GM11168 (cell line): ENCODE measurements around the gene CACNA1S.

ENCODE experiments used
- in situ Hi-C: fragments of 300-500 bp; cut with MboI; formaldehyde crosslinking; loops from one replicate; pipeline ENCODE4 v1.12.0; 2022; ENCODE audit warnings: low sequenced_read_pairs; ENCODE audit not compliant: unreplicated experiment

CACNA1S gene

DNA sequence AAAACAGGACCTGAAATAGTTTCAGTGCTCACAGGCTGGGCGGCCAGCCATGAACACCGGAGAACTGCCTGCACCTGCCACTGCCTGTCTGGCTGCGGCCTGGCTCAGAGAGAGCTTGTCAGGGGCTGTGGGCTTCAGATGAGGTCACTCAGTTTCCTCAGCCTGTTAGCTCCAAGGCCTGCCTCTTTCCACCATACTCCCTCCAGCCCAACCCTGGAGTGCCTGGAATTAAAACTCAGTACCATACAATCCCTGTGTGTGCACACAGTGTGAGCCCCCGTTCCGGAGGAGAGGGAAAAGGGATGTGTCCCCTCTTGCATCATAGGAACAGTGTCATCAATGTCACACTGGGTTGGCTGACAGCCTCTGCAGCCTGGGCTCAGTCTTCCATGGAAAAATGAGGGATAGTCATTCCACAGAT, 16.2 kb downstream of the CACNA1S start:
- in situ Hi-C loops: no loop called here

DNA sequence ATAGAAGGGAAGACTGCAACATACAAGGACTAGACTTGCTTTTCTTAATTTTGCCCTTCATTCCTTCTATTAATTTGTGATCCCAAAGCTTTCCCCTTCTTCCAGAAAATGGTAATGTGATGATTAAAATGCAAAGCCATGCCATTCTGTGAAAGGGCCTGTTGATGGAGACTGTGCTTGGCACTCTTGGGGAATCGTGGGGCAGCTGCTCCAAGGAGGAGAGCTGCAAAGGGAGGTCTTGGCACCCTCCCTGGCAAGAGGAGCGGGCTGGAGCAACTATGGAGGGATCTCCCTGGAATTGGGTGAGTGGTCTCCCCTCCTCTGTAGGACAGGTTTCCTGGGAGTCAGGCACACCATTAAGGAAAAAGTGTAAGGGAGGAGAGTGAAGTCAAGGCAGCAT, 16.6 kb downstream of the CACNA1S start:
- in situ Hi-C loops: no loop called here

- in situ Hi-C loops: no loop called here
Measured at GRCh38 chr1:201094832-201095231, 17.4 kb downstream of the CACNA1S start.

DNA sequence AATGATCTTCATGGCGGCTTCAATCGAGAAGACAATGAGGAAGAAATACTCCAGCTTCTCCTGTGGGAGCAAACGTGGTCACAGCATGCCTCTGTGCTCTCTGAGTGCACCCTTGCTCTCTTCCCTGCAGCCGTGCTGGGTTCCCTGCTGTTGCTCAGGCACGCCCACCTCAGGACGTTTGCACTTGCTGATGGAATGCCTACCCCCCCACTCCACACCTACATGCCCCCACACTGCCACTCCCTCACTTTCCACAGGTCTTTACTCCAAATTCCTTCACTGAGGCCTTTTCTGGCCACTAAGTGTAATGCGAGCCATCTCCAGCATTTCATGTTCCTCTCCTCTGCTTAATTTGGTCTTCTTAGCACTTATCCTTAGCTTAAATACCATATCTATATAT, 18.3 kb downstream of the CACNA1S start:
- in situ Hi-C loops: no loop called here

GRCh38 chr1:201093561-201093960, 18.7 kb downstream of the CACNA1S start:
- in situ Hi-C loops: no loop called here

DNA sequence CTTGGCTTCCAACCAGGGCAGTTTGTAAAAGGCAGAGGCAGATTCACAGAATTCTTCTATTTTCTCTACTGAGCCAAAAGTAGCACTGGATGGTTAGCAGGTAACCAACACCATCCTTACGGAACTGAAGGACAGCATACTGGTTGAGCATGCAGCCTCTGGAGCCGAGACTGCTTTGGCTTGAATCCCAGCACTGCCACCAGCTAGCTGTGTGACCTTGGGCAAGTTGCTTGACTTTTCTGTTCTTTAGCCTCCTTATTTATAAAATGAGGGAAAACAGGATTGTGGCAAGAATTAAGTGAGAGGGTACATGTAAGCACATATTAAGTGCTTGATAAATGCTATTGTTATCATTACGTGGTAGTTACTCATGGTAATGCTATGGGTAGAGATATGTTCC, 19.5 kb downstream of the CACNA1S start:
- in situ Hi-C loops: no loop called here

- in situ Hi-C loops: no loop called here
Measured at GRCh38 chr1:201091256-201091655, 21.0 kb downstream of the CACNA1S start.

GRCh38 chr1:201090541-201090940, 21.7 kb downstream of the CACNA1S start:
- in situ Hi-C loops: no loop called here

DNA sequence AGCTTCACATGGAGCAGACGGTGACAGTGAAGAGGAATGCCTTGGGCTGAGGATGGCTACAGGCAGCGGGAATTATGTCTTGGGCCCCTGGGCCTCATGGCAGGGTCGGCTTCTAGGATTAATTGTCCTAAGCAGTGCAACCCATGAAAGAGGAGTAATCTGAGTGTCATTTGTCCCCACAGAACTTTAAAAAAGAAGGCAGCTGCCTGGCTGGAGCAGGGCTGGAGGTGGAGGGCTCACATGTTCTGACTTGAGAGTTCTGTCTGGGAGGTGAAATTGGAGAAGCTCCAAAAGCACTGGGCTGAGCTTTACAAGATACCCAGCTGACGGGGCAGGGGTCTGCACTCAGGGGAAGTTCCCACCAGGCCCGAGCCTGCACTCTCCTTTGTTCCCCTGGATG, 22.6 kb downstream of the CACNA1S start:
- in situ Hi-C loops: no loop called here

- in situ Hi-C loops: no loop called here
Measured at GRCh38 chr1:201088901-201089525, 23.2 kb downstream of the CACNA1S start.

DNA sequence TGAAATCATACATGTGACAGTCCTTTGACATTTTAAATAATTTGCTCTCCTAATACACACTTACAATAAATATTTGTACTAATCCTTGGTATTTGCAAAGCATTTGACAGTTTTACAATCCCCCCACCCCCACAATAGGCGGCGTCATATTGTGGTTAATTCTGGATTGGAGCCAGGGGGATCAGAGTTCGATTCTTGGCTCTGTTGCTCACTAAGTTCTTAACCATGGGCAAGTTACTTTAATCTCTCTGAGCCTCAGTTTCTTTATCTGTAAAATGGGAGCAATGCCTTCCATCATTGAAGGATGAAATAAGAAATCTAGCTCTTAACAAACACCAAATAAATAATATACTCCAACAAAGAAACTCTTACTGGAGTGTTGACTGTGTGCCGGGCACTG, 23.8 kb downstream of the CACNA1S start:
- in situ Hi-C loops: no loop called here

DNA sequence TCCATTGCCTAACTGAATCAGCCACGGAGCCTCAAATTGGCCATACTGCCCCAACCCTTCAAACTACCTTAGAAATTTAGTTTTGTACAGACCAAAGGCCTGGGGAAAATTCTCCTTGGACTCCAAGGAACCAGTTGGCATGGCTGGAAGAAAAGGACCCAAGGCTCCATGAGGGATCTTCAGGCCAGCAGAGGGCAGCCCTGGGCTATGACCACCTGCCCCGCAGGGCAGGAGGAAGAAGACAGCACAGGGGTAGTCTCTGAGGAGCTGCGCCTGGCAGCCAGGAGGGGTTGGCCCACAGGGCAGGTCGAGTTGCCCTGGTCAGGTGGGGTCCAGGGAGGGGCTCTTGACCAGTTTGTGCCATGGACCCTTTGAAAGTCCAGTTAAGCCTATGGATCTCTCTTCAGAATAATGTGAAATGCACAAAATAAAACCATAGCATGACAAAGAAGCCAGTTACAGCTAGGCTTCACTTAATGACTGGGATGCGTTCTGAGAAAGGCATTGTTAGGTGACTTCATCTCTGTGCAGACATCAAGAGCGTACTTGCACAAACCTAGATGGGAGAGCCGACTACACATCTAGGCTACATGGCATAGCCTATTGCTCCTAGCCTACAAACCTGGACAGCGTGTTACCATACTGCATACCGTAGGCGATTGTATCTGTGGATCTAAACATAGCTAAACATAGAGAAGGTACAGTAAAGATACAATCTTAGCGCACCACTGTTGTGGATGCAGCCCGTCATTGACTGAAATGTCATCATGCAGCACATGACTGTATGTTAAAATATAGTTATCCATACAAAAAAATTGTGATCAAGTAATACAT, 26.1 kb downstream of the CACNA1S start:
- in situ Hi-C loops: no loop called here

DNA sequence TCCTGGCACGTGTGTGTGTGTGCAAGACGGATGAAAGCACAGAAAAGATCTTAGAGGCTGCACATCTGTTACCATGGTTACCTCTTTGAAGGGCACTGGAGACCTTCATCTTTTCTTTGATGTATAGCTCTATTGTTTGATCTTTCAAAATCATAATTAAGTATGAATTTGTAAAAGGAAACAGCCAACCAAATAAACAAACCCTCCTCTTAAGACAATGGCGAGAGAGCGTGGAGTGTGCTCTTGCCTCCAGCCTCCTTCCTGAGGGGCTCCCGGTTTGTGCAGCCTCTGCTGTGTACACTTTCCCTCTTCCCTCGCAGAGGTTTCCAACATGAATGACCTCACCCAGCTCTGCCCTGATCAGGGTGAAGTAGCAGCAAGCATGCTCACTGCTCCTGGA, 27.9 kb downstream of the CACNA1S start:
- in situ Hi-C loops: no loop called here

- in situ Hi-C loops: no loop called here
Measured at GRCh38 chr1:201083741-201084140, 28.5 kb downstream of the CACNA1S start.

DNA sequence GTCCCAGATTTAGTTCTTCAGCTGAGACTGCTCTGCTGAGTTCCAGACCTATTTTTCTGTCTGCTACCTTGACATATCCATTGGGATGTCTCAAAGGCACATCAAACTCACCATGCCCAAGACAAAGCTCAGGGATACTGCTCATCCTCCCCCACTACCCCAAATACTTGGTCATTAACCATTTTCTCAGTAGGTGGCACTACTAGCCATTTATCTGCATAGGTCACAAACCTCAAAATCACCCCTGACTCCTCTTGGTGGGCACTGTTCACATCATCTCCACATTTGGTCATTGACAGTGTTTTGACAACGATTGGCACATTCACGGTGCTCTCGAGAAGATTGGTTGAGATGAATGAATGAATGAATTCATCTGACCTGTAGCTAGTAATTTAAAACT, 32.1 kb downstream of the CACNA1S start:
- in situ Hi-C loops: no loop called here

DNA sequence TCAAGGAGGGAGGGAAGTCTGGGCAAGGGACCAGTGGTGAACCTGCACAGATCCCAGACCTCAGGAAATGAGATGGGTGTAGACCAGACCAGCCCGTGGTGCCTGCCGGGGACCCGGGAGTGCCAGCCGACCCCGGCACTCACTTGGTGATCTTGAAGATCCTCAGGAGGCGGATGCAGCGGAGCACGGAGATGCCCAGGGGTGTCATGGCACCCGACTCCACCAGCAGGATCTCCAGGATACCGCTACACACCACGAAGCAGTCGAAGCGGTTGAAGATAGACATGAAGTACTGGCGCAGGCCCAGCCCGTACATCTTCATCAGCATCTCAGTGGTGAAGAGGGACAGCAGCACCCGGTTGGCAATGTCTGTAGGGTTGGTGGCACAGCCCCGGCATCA, 34.5 kb downstream of the CACNA1S start:
- in situ Hi-C loops: no loop called here

DNA sequence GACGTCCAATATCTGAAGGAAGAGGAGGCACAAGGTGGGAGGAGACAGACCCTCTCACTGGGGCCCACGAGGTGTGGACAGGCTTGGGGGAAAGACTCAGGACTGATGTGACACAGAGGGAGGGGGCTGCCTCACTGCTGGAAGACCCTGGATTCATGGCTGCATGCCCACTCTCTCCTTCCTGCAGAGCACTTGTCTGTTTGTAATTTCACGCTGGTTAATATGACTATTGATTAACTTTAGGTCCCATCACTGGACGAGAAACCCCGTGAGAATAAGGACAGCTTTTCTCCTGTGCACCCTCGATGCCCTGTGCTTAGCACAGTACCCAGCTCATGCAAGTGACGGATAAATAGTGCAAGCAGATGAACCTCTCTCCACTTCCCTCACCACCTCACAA, 35.1 kb downstream of the CACNA1S start:
- in situ Hi-C loops: no loop called here

DNA sequence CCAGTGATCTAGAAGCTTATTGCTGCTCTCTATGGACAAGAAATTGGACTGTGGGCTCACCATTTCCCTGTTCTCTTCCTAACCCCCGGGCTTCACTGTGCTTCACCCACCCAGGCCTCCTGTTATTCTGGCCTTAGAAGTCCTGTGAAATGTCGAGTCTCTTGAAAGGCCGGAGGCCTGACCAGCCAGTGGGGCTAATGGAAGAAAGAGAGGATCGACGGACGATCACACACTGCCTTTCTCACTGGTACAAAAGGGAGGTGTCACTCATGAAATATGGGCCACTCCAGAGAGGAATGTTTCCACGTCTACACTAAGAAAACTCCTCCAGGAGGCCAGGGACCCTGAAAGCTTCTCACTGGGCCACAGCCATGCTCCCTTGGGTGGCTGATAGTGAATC, 36.1 kb downstream of the CACNA1S start:
- in situ Hi-C loops: no loop called here

- in situ Hi-C loops: no loop called here
Measured at GRCh38 chr1:201074018-201074417, 38.2 kb downstream of the CACNA1S start.

GRCh38 chr1:201072922-201073321, 39.3 kb downstream of the CACNA1S start:
- in situ Hi-C loops: no loop called here

DNA sequence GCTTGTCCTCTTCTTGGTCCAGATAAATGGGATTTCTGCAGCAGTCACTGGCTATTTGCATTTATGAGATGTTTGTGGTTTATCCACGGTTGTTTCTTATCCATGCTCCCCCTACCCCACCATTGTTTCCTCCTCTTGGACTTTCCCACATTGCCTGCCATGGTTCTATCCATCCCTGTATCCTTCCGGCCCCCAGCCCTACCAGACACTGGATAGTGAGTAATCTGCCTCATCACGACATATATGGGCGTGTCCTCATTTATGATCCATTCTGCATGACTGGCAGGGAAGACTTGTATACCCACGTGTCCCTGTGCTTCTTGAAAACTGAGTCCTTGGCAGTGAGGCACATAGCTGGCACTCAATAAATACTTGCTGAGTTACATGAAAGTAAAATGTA, 40.1 kb downstream of the CACNA1S start:
- in situ Hi-C loops: no loop called here

DNA sequence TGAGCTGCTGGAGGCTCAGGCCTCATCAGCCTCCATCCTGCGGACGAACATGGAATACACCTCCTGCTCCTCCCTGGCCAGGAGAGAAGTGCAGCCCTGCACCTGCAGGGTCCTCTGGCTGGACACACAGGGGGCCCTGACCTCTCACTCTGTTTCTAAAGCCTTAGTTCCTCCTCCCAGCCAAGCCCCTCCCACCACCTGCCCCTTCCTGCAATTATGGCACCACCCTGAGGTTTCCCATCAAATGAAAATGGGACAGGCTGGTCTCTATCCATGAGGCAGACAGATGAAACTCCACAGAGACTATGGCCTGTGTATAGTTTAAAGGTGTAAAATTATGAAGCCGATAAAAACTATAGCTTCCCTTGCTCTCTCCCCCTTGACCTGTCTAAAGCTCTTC, 42.6 kb downstream of the CACNA1S start:
- in situ Hi-C loops: no loop called here
